Liver (tissue), 9 donors: ENCODE measurements around the gene PES1. TPM values are rescaled to one million over a fixed set of nuclear protein-coding genes. Genes with fewer than 3 reads are reported as not detected.

Experiments
- DNase-seq: peaks from one replicate; pipeline ENCODE4 v3.0.0-alpha.2; 2017; ENCODE audit warnings: low spot score
- H3K27ac ChIP-seq, 2 donors: one replicate each; pipeline ENCODE4 v1.7.0; 2013; ENCODE audit warnings: inconsistent platforms in 2 of 2, low read length in 2 of 2, control low read depth in 1 of 2, low read depth in 1 of 2, mild to moderate bottlenecking in 1 of 2
- H3K27me3 ChIP-seq, 4 donors: one replicate each; pipeline versions ENCODE4 v1.6.1 to v1.7.0; 2013; ENCODE audit warnings: low read length in 3 of 4, inconsistent platforms in 1 of 4, mild to moderate bottlenecking in 1 of 4, moderate library complexity in 1 of 4; ENCODE audit not compliant: control insufficient read depth in 4 of 4, insufficient read depth in 4 of 4
- H3K36me3 ChIP-seq, 4 donors: one replicate each; pipeline versions ENCODE4 v1.6.1 to v1.7.0; 2013; ENCODE audit warnings: low read length in 3 of 4, mild to moderate bottlenecking in 3 of 4, low read depth in 1 of 4, moderate library complexity in 1 of 4; ENCODE audit not compliant: control insufficient read depth in 4 of 4, insufficient read depth in 3 of 4
- H3K4me1 ChIP-seq, 4 donors: one replicate each; pipeline versions ENCODE4 v1.6.1 to v1.7.0; 2013; ENCODE audit warnings: low read length in 3 of 4, mild to moderate bottlenecking in 3 of 4, moderate library complexity in 1 of 4; ENCODE audit not compliant: control insufficient read depth in 4 of 4, insufficient read depth in 4 of 4
- H3K4me3 ChIP-seq, 3 donors: one replicate each; pipeline versions ENCODE4 v1.6.1 to v1.7.0; 2013; ENCODE audit warnings: low read length in 3 of 3, control low read depth in 1 of 3, low read depth in 1 of 3, mild to moderate bottlenecking in 1 of 3
- H3K9ac ChIP-seq, 2 donors: one replicate each; pipeline ENCODE4 v1.7.0; 2013; ENCODE audit warnings: low read length in 2 of 2, mild to moderate bottlenecking in 2 of 2, moderate library complexity in 2 of 2, control low read depth in 1 of 2, low read depth in 1 of 2
- H3K9me3 ChIP-seq, 4 donors: one replicate each; pipeline versions ENCODE4 v1.6.1 to v1.7.0; 2013; ENCODE audit warnings: low read length in 3 of 4; ENCODE audit not compliant: control insufficient read depth in 4 of 4
- EGR1 ChIP-seq, 2 donors: IDR thresholded peaks; 2 replicates each; pipeline ENCODE4 v1.6.1; 2016 to 2018; ENCODE audit warnings: antibody characterized with exemption in 2 of 2, low read depth in 2 of 2
- FOXA1 ChIP-seq: IDR thresholded peaks from 2 replicates; pipeline ENCODE4 v1.6.1; 2016; ENCODE audit warnings: antibody characterized with exemption
- FOXA2 ChIP-seq: IDR thresholded peaks from 2 replicates; pipeline ENCODE4 v1.6.1; 2016; ENCODE audit warnings: antibody characterized with exemption
- GABPA ChIP-seq, 2 donors: IDR thresholded peaks in 1 of 2; conservative IDR thresholded peaks in 1 of 2; 2 replicates each; pipeline ENCODE4 v1.6.1; 2016; ENCODE audit warnings: antibody characterized with exemption in 2 of 2, mild to moderate bottlenecking in 1 of 2, moderate library complexity in 1 of 2
- HNF4A ChIP-seq, 2 donors: conservative IDR thresholded peaks; 2 replicates each; pipeline ENCODE4 v1.6.1; 2016; ENCODE audit warnings: antibody characterized with exemption in 2 of 2, mild to moderate bottlenecking in 2 of 2
- JUND ChIP-seq, 2 donors: IDR thresholded peaks; 2 replicates each; pipeline ENCODE4 v1.6.1; 2016; ENCODE audit warnings: antibody characterized with exemption in 2 of 2
- NR2F2 ChIP-seq: IDR thresholded peaks from 2 replicates; pipeline ENCODE4 v1.6.1; 2016; ENCODE audit warnings: antibody characterized with exemption
- RAD21 ChIP-seq, 2 donors: IDR thresholded peaks; 2 replicates each; pipeline ENCODE4 v1.6.1; 2016; ENCODE audit warnings: antibody characterized with exemption in 2 of 2, mild to moderate bottlenecking in 2 of 2
- RXRA ChIP-seq, 2 donors: IDR thresholded peaks; 2 replicates each; pipeline ENCODE4 v1.6.1; 2017 to 2018; ENCODE audit warnings: antibody characterized with exemption in 2 of 2, mild to moderate bottlenecking in 1 of 2
- SP1 ChIP-seq: IDR thresholded peaks from 2 replicates; pipeline ENCODE4 v1.6.1; 2018; ENCODE audit warnings: antibody characterized with exemption, mild to moderate bottlenecking
- TAF1 ChIP-seq: conservative IDR thresholded peaks from 2 replicates; pipeline ENCODE4 v1.6.1; 2016; ENCODE audit warnings: antibody characterized with exemption, mild to moderate bottlenecking
- YY1 ChIP-seq: IDR thresholded peaks from 2 replicates; pipeline ENCODE4 v1.6.1; 2016; ENCODE audit warnings: antibody characterized with exemption, mild to moderate bottlenecking
- WGBS: extraction: QIAGEN DNeasy Blood & Tissue Kit; methylation state at CpG from one replicate; pipeline ENCODE4 v1.1.7; 2013; 5-methylcytosine and 5-hydroxymethylcytosine counted together
- polyA plus RNA-seq, 2 donors: library from polyadenylated mRNA; stranded (reverse) in 1 of 2; unstranded in 1 of 2; fragments of 200-250 nt in 1 of 2; fragments of >200 nt in 1 of 2; fragmentation: Nextera tagmentation in 1 of 2; extraction: Ambion mirVana in 1 of 2; gene quantifications; one replicate each; pipeline versions ENCODE4 v1.2.1 to v1.2.3, GENCODE V29; 2013 to 2015
- total RNA-seq, 2 donors: library from RNA; depleted of rRNA; stranded (reverse); fragments of >200 nt; gene quantifications; one replicate each; pipeline ENCODE4 v1.2.3, GENCODE V29; 2014
- TF ChIP-seq, protein P1 (sequence below): IDR thresholded peaks from 2 replicates; pipeline ENCODE4 v1.6.1; 2016; ENCODE audit warnings: antibody characterized with exemption, mild to moderate bottlenecking
- TF ChIP-seq, protein P2 (sequence below): IDR thresholded peaks from 2 replicates; pipeline ENCODE4 v1.6.1; 2016; ENCODE audit warnings: antibody characterized with exemption
- TF ChIP-seq, protein P3 (sequence below): IDR thresholded peaks from 2 replicates; pipeline ENCODE4 v1.6.1; 2016; ENCODE audit warnings: antibody characterized with exemption
- TF ChIP-seq, protein P4 (sequence below): fragments of 150-350 bp; IDR thresholded peaks from 2 replicates; pipeline ENCODE4 v1.5.1; 2017; ENCODE audit warnings: improper control_type of control experiment, low read depth, low read length; ENCODE audit not compliant: missing input control
- TF ChIP-seq, protein P5 (sequence below): IDR thresholded peaks from 2 replicates; pipeline ENCODE4 v1.6.1; 2016; ENCODE audit warnings: antibody characterized with exemption
- donor health status: healthy.
- donor health status: healthy.
- donor health status: healthy.
- donor health status: healthy.
- donor health status: healthy.

Gene PES1
- total and polyA plus RNA-seq, 4 donors: 20.0 to 33.1 (median 22.3) TPM

DNA sequence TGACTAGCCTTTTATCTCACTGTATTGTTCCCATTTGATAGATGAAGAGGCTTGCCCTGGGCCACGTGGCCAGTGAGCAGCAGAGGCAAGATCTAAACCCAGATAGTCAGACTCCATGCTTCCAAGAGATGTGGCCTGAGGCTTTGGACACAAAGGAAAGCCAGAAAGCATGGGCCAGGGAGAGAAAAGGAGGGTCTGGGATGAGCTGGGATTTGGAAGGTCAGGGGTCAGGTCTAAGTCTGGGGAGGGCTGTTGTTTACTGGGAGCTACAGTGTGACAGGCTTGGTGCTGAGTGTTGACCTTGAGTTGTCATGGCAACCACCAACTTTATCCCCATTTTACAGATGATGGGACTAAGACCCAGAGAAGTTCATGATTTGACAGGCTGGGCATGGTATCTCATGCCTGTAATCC lies 46.0 kb upstream of the PES1 start:
- Histone ChIP-seq H3K36me3 (no peaks in the 10 kb centered on the region), H3K4me3 (no peak overlapping the region), H3K9ac (no peak overlapping the region), H3K4me1 (peaks cover 0 to 25% (median 11%) of the 10 kb centered on the region in 4 donors), H3K27me3 (no peaks in the 10 kb centered on the region), H3K9me3 (no peaks in the 10 kb centered on the region), H3K27ac (no peak overlapping the region)
- 85% methylated on average over 1 of the region's 1 CpG for WGBS
- DNase-seq: no peak
- TF ChIP-seq TAF1: no peak
- TF ChIP-seq, protein P1, sequence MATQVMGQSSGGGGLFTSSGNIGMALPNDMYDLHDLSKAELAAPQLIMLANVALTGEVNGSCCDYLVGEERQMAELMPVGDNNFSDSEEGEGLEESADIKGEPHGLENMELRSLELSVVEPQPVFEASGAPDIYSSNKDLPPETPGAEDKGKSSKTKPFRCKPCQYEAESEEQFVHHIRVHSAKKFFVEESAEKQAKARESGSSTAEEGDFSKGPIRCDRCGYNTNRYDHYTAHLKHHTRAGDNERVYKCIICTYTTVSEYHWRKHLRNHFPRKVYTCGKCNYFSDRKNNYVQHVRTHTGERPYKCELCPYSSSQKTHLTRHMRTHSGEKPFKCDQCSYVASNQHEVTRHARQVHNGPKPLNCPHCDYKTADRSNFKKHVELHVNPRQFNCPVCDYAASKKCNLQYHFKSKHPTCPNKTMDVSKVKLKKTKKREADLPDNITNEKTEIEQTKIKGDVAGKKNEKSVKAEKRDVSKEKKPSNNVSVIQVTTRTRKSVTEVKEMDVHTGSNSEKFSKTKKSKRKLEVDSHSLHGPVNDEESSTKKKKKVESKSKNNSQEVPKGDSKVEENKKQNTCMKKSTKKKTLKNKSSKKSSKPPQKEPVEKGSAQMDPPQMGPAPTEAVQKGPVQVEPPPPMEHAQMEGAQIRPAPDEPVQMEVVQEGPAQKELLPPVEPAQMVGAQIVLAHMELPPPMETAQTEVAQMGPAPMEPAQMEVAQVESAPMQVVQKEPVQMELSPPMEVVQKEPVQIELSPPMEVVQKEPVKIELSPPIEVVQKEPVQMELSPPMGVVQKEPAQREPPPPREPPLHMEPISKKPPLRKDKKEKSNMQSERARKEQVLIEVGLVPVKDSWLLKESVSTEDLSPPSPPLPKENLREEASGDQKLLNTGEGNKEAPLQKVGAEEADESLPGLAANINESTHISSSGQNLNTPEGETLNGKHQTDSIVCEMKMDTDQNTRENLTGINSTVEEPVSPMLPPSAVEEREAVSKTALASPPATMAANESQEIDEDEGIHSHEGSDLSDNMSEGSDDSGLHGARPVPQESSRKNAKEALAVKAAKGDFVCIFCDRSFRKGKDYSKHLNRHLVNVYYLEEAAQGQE: no peak
- no peak for TF ChIP-seq RAD21 (IDR thresholded peaks at IDR 0.05)
- TF ChIP-seq, protein P2, sequence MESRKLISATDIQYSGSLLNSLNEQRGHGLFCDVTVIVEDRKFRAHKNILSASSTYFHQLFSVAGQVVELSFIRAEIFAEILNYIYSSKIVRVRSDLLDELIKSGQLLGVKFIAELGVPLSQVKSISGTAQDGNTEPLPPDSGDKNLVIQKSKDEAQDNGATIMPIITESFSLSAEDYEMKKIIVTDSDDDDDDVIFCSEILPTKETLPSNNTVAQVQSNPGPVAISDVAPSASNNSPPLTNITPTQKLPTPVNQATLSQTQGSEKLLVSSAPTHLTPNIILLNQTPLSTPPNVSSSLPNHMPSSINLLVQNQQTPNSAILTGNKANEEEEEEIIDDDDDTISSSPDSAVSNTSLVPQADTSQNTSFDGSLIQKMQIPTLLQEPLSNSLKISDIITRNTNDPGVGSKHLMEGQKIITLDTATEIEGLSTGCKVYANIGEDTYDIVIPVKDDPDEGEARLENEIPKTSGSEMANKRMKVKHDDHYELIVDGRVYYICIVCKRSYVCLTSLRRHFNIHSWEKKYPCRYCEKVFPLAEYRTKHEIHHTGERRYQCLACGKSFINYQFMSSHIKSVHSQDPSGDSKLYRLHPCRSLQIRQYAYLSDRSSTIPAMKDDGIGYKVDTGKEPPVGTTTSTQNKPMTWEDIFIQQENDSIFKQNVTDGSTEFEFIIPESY: no peak
- no peak for TF ChIP-seq RXRA (IDR thresholded peaks at IDR 0.05)
- no peak for TF ChIP-seq HNF4A (conservative IDR thresholded peaks at IDR 0.05)
- no peak for TF ChIP-seq FOXA1
- TF ChIP-seq FOXA2: no peak
- TF ChIP-seq, protein P3, sequence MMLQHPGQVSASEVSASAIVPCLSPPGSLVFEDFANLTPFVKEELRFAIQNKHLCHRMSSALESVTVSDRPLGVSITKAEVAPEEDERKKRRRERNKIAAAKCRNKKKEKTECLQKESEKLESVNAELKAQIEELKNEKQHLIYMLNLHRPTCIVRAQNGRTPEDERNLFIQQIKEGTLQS: no peak
- TF ChIP-seq YY1: no peak
- no peak for TF ChIP-seq SP1
- TF ChIP-seq JUND (IDR thresholded peaks at IDR 0.05): no peak
- no peak for TF ChIP-seq NR2F2
- TF ChIP-seq, protein P4, sequence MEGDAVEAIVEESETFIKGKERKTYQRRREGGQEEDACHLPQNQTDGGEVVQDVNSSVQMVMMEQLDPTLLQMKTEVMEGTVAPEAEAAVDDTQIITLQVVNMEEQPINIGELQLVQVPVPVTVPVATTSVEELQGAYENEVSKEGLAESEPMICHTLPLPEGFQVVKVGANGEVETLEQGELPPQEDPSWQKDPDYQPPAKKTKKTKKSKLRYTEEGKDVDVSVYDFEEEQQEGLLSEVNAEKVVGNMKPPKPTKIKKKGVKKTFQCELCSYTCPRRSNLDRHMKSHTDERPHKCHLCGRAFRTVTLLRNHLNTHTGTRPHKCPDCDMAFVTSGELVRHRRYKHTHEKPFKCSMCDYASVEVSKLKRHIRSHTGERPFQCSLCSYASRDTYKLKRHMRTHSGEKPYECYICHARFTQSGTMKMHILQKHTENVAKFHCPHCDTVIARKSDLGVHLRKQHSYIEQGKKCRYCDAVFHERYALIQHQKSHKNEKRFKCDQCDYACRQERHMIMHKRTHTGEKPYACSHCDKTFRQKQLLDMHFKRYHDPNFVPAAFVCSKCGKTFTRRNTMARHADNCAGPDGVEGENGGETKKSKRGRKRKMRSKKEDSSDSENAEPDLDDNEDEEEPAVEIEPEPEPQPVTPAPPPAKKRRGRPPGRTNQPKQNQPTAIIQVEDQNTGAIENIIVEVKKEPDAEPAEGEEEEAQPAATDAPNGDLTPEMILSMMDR: no peak
- no peak for TF ChIP-seq GABPA (IDR thresholded peaks at IDR 0.05 in 1 of 2, conservative IDR thresholded peaks at IDR 0.05 in 1 of 2)
- TF ChIP-seq, protein P5, sequence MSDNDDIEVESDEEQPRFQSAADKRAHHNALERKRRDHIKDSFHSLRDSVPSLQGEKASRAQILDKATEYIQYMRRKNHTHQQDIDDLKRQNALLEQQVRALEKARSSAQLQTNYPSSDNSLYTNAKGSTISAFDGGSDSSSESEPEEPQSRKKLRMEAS: no peak
- TF ChIP-seq EGR1 (IDR thresholded peaks at IDR 0.05; ENCODE audit: low read depth in 2 of 2): no peak
